ENCODE results near the gene APOA4.

DNA sequence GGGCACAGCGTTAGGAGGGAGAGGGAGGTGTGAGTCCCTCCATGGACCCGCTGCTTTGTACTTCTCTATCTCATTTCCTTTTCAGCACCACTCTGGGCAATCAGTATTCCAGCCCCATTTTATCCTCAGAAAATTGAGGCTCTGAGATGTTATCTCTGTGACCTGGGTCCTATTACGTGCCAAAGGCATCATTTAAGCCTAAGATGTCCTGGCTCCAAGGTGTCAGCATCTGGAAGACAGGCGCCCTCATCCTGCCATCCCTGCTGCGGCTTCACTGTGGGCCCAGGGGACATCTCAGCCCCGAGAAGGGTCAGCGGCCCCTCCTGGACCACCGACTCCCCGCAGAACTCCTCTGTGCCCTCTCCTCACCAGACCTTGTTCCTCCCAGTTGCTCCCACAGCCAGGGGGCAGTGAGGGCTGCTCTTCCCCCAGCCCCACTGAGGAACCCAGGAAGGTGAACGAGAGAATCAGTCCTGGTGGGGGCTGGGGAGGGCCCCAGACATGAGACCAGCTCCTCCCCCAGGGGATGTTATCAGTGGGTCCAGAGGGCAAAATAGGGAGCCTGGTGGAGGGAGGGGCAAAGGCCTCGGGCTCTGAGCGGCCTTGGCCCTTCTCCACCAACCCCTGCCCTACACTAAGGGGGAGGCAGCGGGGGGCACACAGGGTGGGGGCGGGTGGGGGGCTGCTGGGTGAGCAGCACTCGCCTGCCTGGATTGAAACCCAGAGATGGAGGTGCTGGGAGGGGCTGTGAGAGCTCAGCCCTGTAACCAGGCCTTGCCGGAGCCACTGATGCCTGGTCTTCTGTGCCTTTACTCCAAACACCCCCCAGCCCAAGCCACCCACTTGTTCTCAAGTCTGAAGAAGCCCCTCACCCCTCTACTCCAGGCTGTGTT lies 5.8 kb upstream of the APOA4 start:
- TF ChIP-seq, protein P1, sequence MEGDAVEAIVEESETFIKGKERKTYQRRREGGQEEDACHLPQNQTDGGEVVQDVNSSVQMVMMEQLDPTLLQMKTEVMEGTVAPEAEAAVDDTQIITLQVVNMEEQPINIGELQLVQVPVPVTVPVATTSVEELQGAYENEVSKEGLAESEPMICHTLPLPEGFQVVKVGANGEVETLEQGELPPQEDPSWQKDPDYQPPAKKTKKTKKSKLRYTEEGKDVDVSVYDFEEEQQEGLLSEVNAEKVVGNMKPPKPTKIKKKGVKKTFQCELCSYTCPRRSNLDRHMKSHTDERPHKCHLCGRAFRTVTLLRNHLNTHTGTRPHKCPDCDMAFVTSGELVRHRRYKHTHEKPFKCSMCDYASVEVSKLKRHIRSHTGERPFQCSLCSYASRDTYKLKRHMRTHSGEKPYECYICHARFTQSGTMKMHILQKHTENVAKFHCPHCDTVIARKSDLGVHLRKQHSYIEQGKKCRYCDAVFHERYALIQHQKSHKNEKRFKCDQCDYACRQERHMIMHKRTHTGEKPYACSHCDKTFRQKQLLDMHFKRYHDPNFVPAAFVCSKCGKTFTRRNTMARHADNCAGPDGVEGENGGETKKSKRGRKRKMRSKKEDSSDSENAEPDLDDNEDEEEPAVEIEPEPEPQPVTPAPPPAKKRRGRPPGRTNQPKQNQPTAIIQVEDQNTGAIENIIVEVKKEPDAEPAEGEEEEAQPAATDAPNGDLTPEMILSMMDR (IDR thresholded peaks at IDR 0.05): no peak
- TF ChIP-seq POLR2AphosphoS5 (IDR thresholded peaks at IDR 0.05) (no peak), POLR2A (IDR thresholded peaks at IDR 0.05) (no peak), EP300 (IDR thresholded peaks at IDR 0.05) (no peak)

Measured in sigmoid colon (tissue), 4 donors.